A549 (cell line): ENCODE results near the gene MMRN1. TPM values are rescaled to one million over a fixed set of nuclear protein-coding genes. Genes with fewer than 3 reads are reported as not detected.

ENCODE experiments used
- ATAC-seq, 2 experiments: fragments of 200-7000 bp in 1 of 2; fragments of >200 bp in 1 of 2; cut with Nextera tagmentation in 1 of 2; cut with Tn5 transposase in 1 of 2; 3 replicates each; pipeline versions ENCODE4 v1.8.0 to v1.9.1; 2018 to 2020; ENCODE audit warnings: mild to moderate bottlenecking in 1 of 2, moderate library complexity in 1 of 2
- CTCF ChIA-PET: fragments of 300-600 bp; sonication (Branson Sonifier 250); formaldehyde crosslinking; extraction: SDS; loops from one replicate; lab custom pipeline; 2021; ENCODE audit warnings: antibody characterized with exemption, inconsistent platforms; lab: Yijun Ruan, JAX
- POLR2A ChIA-PET: fragments of 350-600 bp; formaldehyde crosslinking; extraction: SDS; loops from one replicate; lab custom pipeline; 2021; ENCODE audit warnings: antibody characterized with exemption, inconsistent platforms; lab: Yijun Ruan, JAX
- DNase-seq, 2 experiments: peaks; one replicate each; pipeline versions ENCODE4 v3.0.0 to v3.0.0-alpha.2; 2011 to 2016; ENCODE audit warnings: low read depth in 1 of 2, low spot score in 1 of 2
- FAIRE-seq: peaks from 2 replicates; lab custom pipeline; 2011; peaks lifted over from hg19 to GRCh38; lab: Jason Lieb, UNC
- H3K27ac ChIP-seq, 2 experiments: fragments of >200 bp; sonication (Bioruptor Twin); formaldehyde crosslinking; 3 replicates each; pipeline ENCODE4 v1.5.1; 2016 to 2017
- H3K4me1 ChIP-seq: fragments of >200 bp; sonication (Bioruptor Twin); formaldehyde crosslinking; 3 replicates; pipeline ENCODE4 v1.6.1; 2016
- H3K4me2 ChIP-seq: fragments of >200 bp; sonication (Bioruptor Twin); formaldehyde crosslinking; 3 replicates; pipeline ENCODE4 v1.6.1; 2016
- H3K4me3 ChIP-seq: fragments of >200 bp; sonication (Bioruptor Twin); formaldehyde crosslinking; 3 replicates; pipeline ENCODE4 v1.5.1; 2016
- H3K9me3 ChIP-seq: fragments of >200 bp; sonication (Bioruptor Twin); formaldehyde crosslinking; 3 replicates; pipeline ENCODE4 v1.6.1; 2016
- EHF ChIP-seq: fragments of 250-450 bp; sonication (Bioruptor Pico); IDR thresholded peaks from 2 replicates; pipeline ENCODE4 v1.5.0; 2020; ENCODE audit warnings: mild to moderate bottlenecking
- HMGXB4 ChIP-seq: fragments of 250-450 bp; sonication (Bioruptor Pico); IDR thresholded peaks from 2 replicates; pipeline ENCODE4 v1.5.0; 2021; ENCODE audit warnings: mild to moderate bottlenecking, moderate library complexity, borderline replicate concordance
- HOXA7 ChIP-seq: fragments of 250-450 bp; sonication (Bioruptor Pico); IDR thresholded peaks from 2 replicates; pipeline ENCODE4 v1.5.0; 2020; ENCODE audit warnings: mild to moderate bottlenecking, moderate library complexity
- JUNB ChIP-seq: fragments of >200 bp; sonication (Bioruptor Twin); formaldehyde crosslinking; IDR thresholded peaks from 2 replicates; pipeline ENCODE4 v1.6.1; 2016
- KDM1A ChIP-seq: fragments of 200-600 bp; sonication (generic); IDR thresholded peaks from 2 replicates; pipeline ENCODE4 v1.6.1; 2016; ENCODE audit warnings: low read depth, mild to moderate bottlenecking
- MAFK ChIP-seq: fragments of 450-650 bp; IDR thresholded peaks from 2 replicates; pipeline ENCODE4 v1.6.1; 2014; ENCODE audit not compliant: partially characterized antibody
- MAX ChIP-seq: IDR thresholded peaks from 2 replicates; pipeline ENCODE4 v1.6.1; 2012
- PBX3 ChIP-seq: IDR thresholded peaks from 2 replicates; pipeline ENCODE4 v1.6.1; 2012
- REST ChIP-seq: fragments of 200-600 bp; sonication (generic); IDR thresholded peaks from 2 replicates; pipeline ENCODE4 v1.6.1; 2016; ENCODE audit warnings: antibody characterized with exemption, mild to moderate bottlenecking, moderate library complexity
- TFCP2L1 ChIP-seq: fragments of 250-450 bp; sonication (Bioruptor Pico); IDR thresholded peaks from 2 replicates; pipeline ENCODE4 v1.5.0; 2021; ENCODE audit warnings: mild to moderate bottlenecking
- TP53 ChIP-seq: fragments of 250-450 bp; sonication (Bioruptor Pico); IDR thresholded peaks from 2 replicates; pipeline ENCODE4 v1.5.0; 2021; ENCODE audit warnings: mild to moderate bottlenecking, moderate library complexity
- WGBS: methylation state at CpG from one replicate; pipeline ENCODE4 v1.1.6; 2017; ENCODE audit errors: missing lambda C conversion rate; 5-methylcytosine and 5-hydroxymethylcytosine counted together
- polyA plus RNA-seq, 4 experiments: library from polyadenylated mRNA; depleted of rRNA in 3 of 4; stranded (reverse); fragments of >200 nt; fragmentation: RNase III in 1 of 4; extraction: RNeasy Plus Mini Kit Qiagen cat#74134 plus additional on column Dnase treatment in 1 of 4; gene quantifications; 2 replicates in 3 of 4; 3 replicates in 1 of 4; pipeline ENCODE4 v1.2.3, GENCODE V29; 2011 to 2017

Gene MMRN1
- polyA plus RNA-seq, 2 of the 4 experiments (the other 2 are of a cell fraction) = not detected

- no peak for TF ChIP-seq MAX
- no peak for TF ChIP-seq TP53 (CRISPR knock-in tag)
- TF ChIP-seq EHF (CRISPR knock-in tag) = no peak
Observed at GRCh38 chr4:89954906-89955695, 60.4 kb downstream of the MMRN1 start (continued).

GRCh38 chr4:89957046-89957926 lies 62.6 kb downstream of the MMRN1 start:
- no peaks in the 10 kb centered on the region for H3K4me1 ChIP-seq
- no peak overlapping the region for H3K4me2 ChIP-seq
- H3K27ac ChIP-seq = no peak overlapping the region
- no peak overlapping the region for H3K4me3 ChIP-seq
- TF ChIP-seq KDM1A (no peak), HMGXB4 (CRISPR knock-in tag) (no peak), JUNB (no peak), REST (no peak), HOXA7 (CRISPR knock-in tag) (no peak), PBX3 (no peak)
- POLR2A ChIA-PET = no interaction called here
- DNase-seq (no peak), ATAC-seq (no peak), FAIRE-seq (no peak)
- CTCF ChIA-PET = no interaction called here
- no peaks in the 10 kb centered on the region for H3K9me3 ChIP-seq
- 37% methylated on average over 4 of the region's 4 CpGs for WGBS

- Histone ChIP-seq H3K4me2 (no peak overlapping the region), H3K4me1 (peaks cover 6% of the 10 kb centered on the region; the same call in 1 of the 3 replicates), H3K27ac (no peak overlapping the region), H3K9me3 (no peaks in the 10 kb centered on the region), H3K4me3 (no peak overlapping the region)
- ATAC-seq (no peak), FAIRE-seq (no peak), DNase-seq (no peak)
- 42% methylated on average over 2 of the region's 2 CpGs for WGBS
- TF ChIP-seq MAFK = peak; percentile 46
- TF ChIP-seq TFCP2L1 (CRISPR knock-in tag) = no peak
- ChIA-PET CTCF (no interaction called here), POLR2A (no interaction called here)
Observed at GRCh38 chr4:89981789-89982334, 87.2 kb downstream of the MMRN1 start.
